SK-N-SH (cell line): ENCODE results near the gene OGA. TPM values are rescaled to one million over a fixed set of nuclear protein-coding genes. Genes with fewer than 3 reads are reported as not detected.

Experiments used
- CTCF ChIA-PET: fragments of 300-600, 350-600 bp; formaldehyde crosslinking; extraction: SDS; loops from one replicate; lab custom pipeline; 2021; lab: Yijun Ruan, JAX
- POLR2A ChIA-PET: fragments of 350-600 bp; sonication (Branson Sonifier 250); formaldehyde crosslinking; extraction: SDS; loops from one replicate; lab custom pipeline; 2020; ENCODE audit warnings: antibody characterized with exemption, inconsistent platforms; lab: Yijun Ruan, JAX
- DNase-seq: peaks from one replicate; pipeline ENCODE4 v3.0.0; 2012
- H2AFZ ChIP-seq: fragments of 200-600 bp; sonication (generic); 2 replicates; pipeline ENCODE4 v1.8.1; 2016; ENCODE audit warnings: antibody characterized with exemption, mild to moderate bottlenecking, low read depth
- H3F3A ChIP-seq: fragments of 200-600 bp; sonication (generic); replicated peaks from 2 replicates; pipeline ENCODE3; 2016; ENCODE audit warnings: antibody characterized with exemption, mild to moderate bottlenecking; ENCODE audit not compliant: insufficient read depth
- H3K27ac ChIP-seq, 2 experiments: fragments of 200-500 bp in 1 of 2; fragments of 200-600 bp in 1 of 2; sonication (Bioruptor generic) in 1 of 2; sonication (generic), shearing (Covaris generic) in 1 of 2; 2 replicates each; pipeline versions ENCODE4 v1.5.1 to v1.6.1; 2014 to 2016; ENCODE audit warnings: low read depth in 2 of 2, inconsistent platforms in 1 of 2, low read length in 1 of 2, mild to moderate bottlenecking in 1 of 2, mixed read lengths in 1 of 2
- H3K27me3 ChIP-seq: fragments of 200-600 bp; sonication (generic), shearing (Covaris generic); 2 replicates; pipeline ENCODE4 v1.6.1; 2016; ENCODE audit warnings: mixed run types; ENCODE audit not compliant: insufficient read depth
- H3K36me3 ChIP-seq, 2 experiments: fragments of 200-500 bp in 1 of 2; fragments of 200-600 bp in 1 of 2; sonication (Bioruptor generic) in 1 of 2; sonication (generic) in 1 of 2; replicated peaks in 1 of 2; 2 replicates each; pipeline versions ENCODE3 to v1.5.1; 2014 to 2016; ENCODE audit warnings: low read length in 1 of 2, mild to moderate bottlenecking in 1 of 2; ENCODE audit not compliant: insufficient read depth in 2 of 2, control insufficient read depth in 1 of 2
- H3K4me1 ChIP-seq, 2 experiments: fragments of 200-500 bp in 1 of 2; fragments of 200-600 bp in 1 of 2; sonication (Bioruptor generic) in 1 of 2; sonication (generic), shearing (Covaris generic) in 1 of 2; 2 replicates each; pipeline versions ENCODE4 v1.5.1 to v1.6.1; 2014 to 2016; ENCODE audit warnings: low read depth in 1 of 2, low read length in 1 of 2, mixed run types in 1 of 2; ENCODE audit not compliant: insufficient read depth in 2 of 2, control insufficient read depth in 1 of 2
- H3K4me2 ChIP-seq: fragments of 200-600 bp; sonication (generic), shearing (Covaris generic); 2 replicates; pipeline ENCODE4 v1.6.1; 2017; ENCODE audit warnings: mixed run types
- H3K4me3 ChIP-seq, 2 experiments: fragments of 200-500 bp in 1 of 2; fragments of 200-600 bp in 1 of 2; sonication (Bioruptor generic) in 1 of 2; sonication (generic), shearing (Covaris generic) in 1 of 2; 2 replicates each; pipeline versions ENCODE4 v1.5.1 to v1.8.1; 2014 to 2016; ENCODE audit warnings: low read depth in 2 of 2, inconsistent platforms in 1 of 2, low read length in 1 of 2, mild to moderate bottlenecking in 1 of 2, mixed read lengths in 1 of 2, moderate library complexity in 1 of 2
- H3K79me2 ChIP-seq: fragments of 200-600 bp; sonication (generic); 2 replicates; pipeline ENCODE4 v1.8.1; 2017; ENCODE audit warnings: mild to moderate bottlenecking; ENCODE audit not compliant: insufficient read depth
- H3K9ac ChIP-seq: fragments of 200-600 bp; sonication (generic); 2 replicates; pipeline ENCODE4 v1.6.1; 2017; ENCODE audit warnings: mixed run types
- H3K9me2 ChIP-seq: fragments of 200-600 bp; sonication (generic); 2 replicates; pipeline ENCODE4 v1.6.1; 2017; ENCODE audit warnings: mixed run types
- H3K9me3 ChIP-seq: fragments of 200-600 bp; sonication (generic); 2 replicates; pipeline ENCODE4 v1.6.1; 2017; ENCODE audit warnings: mixed run types, mild to moderate bottlenecking, moderate library complexity
- H4K20me1 ChIP-seq: fragments of 200-600 bp; sonication (generic); 2 replicates; pipeline ENCODE4 v1.6.1; 2017; ENCODE audit warnings: mild to moderate bottlenecking, mixed run types; ENCODE audit not compliant: insufficient read depth
- ELF1 ChIP-seq: IDR thresholded peaks from 2 replicates; pipeline ENCODE4 v1.4.0; 2012
- EP300 ChIP-seq, 2 experiments: IDR thresholded peaks; 2 replicates each; pipeline versions ENCODE4 v1.4.0 to v1.6.1; 2012; ENCODE audit warnings: borderline replicate concordance in 1 of 2, low read depth in 1 of 2, low read length in 1 of 2
- EZH2phosphoT487 ChIP-seq: fragments of 200-600 bp; sonication (generic); IDR thresholded peaks from 2 replicates; pipeline ENCODE4 v1.6.1; 2017; ENCODE audit warnings: low read depth, mixed run types, mild to moderate bottlenecking, antibody characterized with exemption, moderate library complexity, borderline replicate concordance
- FOXJ3 ChIP-seq: sonication (generic); formaldehyde crosslinking; IDR thresholded peaks from 2 replicates; pipeline ENCODE4 v1.5.1; 2020; ENCODE audit warnings: mild to moderate bottlenecking, missing genetic modification reagents
- FOXM1 ChIP-seq: IDR thresholded peaks from 2 replicates; pipeline ENCODE4 v1.4.0; 2012; ENCODE audit warnings: low read depth, mild to moderate bottlenecking
- GATA2 ChIP-seq: sonication (generic); formaldehyde crosslinking; IDR thresholded peaks from 2 replicates; pipeline ENCODE4 v1.5.0; 2020; ENCODE audit warnings: mild to moderate bottlenecking, missing genetic modification reagents
- JUND ChIP-seq: IDR thresholded peaks from 2 replicates; pipeline ENCODE4 v1.4.0; 2012
- MEF2A ChIP-seq: IDR thresholded peaks from 2 replicates; pipeline ENCODE4 v1.4.0; 2012; ENCODE audit warnings: low read depth, borderline replicate concordance
- NFIC ChIP-seq: IDR thresholded peaks from 2 replicates; pipeline ENCODE4 v1.4.0; 2012; ENCODE audit warnings: borderline replicate concordance
- NRF1 ChIP-seq: IDR thresholded peaks from 2 replicates; pipeline ENCODE4 v1.6.1; 2012; ENCODE audit warnings: low read depth, mild to moderate bottlenecking, low read length
- SMC3 ChIP-seq: IDR thresholded peaks from 2 replicates; pipeline ENCODE4 v1.6.1; 2012; ENCODE audit warnings: low read depth, low read length, improper control_type of control experiment
- TCF12 ChIP-seq: IDR thresholded peaks from 2 replicates; pipeline ENCODE4 v1.4.0; 2012
- ZBTB33 ChIP-seq: IDR thresholded peaks from 2 replicates; pipeline ENCODE4 v1.4.0; 2012; ENCODE audit warnings: low read depth, borderline replicate concordance
- WGBS: methylation state at CpG from one replicate; pipeline ENCODE4 v1.1.6; 2017; ENCODE audit warnings: low lambda C conversion rate; 5-methylcytosine and 5-hydroxymethylcytosine counted together
- polyA plus RNA-seq, 3 experiments: library from polyadenylated mRNA; depleted of rRNA; stranded (reverse); fragments of >200 nt; gene quantifications; 2 replicates each; pipeline ENCODE4 v1.2.3, GENCODE V29; 2012

OGA gene
- polyA plus RNA-seq, 1 of the 3 experiments (the other 2 are of a cell fraction): 24.8 TPM

DNA sequence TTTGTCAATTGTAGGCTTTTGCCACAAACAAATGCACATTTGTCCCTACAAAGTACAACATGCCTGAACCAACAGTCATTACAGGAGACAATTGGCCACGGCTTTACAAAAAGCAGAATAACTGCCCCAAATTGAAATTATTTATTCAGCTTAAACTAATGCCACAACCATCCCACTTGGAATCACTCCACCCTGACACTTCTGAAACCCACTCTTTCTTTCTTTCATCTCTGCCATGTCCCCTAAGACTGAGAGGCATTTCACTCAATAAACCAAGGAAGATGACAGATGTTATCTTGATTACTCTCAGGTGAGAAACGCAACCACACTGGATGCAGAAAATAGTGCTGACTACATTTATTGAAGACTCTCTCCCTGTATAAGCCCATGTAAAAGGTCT is 32.4 kb downstream of the OGA start:
- H3K27me3 ChIP-seq: no peaks in the 10 kb centered on the region
- H3K36me3 ChIP-seq: peaks cover 45 to 68% of the 10 kb centered on the region in 2 experiments
- no peak for DNase-seq
- H3K9me3 ChIP-seq: no peaks in the 10 kb centered on the region
- peaks cover 73% of the 10 kb centered on the region for H3F3A ChIP-seq
- TF ChIP-seq FOXJ3 (no peak), SMC3 (no peak), TCF12 (no peak), ELF1 (no peak)
- no peak overlapping the region for H3K27ac ChIP-seq
- H3K9ac ChIP-seq: no peak overlapping the region
- ChIA-PET POLR2A (no interaction called here), CTCF (interaction anchor here (1.3 to 11.7 kb wide), 2 partner anchors 26 to 181 kb away, joined by 4 to 297 read pairs; no protein-coding TSS in a partner anchor)
- H4K20me1 ChIP-seq: peaks cover 40% of the 10 kb centered on the region
- no peaks in the 10 kb centered on the region for H3K9me2 ChIP-seq
- 88% methylated on average over 2 of the region's 2 CpGs for WGBS
- peaks cover 8 to 22% of the 10 kb centered on the region in 2 experiments; a peak in 3 of 4 replicates for H3K4me1 ChIP-seq
- no peak overlapping the region for H3K4me2 ChIP-seq
- no peak overlapping the region for H2AFZ ChIP-seq
- no peak overlapping the region for H3K4me3 ChIP-seq
- peaks cover 40% of the 10 kb centered on the region for H3K79me2 ChIP-seq

DNA sequence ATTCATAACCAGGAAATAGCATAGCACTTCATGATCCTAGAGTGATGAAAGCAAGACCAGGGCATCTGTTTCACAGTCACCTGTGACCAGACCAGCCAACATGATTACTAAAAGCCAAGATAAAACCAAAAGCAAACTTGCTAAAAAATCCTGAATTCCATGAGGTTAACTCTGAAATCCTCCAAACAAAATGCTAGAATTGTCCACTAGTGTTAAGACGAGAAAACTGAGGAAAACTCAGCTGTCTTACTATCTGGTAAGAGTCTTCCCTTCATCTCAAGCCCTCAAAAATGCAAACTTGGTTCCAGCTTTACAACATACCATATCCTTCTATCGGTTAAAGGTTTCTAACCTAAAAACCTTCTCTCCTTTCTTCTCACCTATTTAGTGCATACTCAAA is 33.7 kb downstream of the OGA start:
- 98% methylated on average over 2 of the region's 2 CpGs for WGBS

More for the DNA sequence above, 33.7 kb downstream of the OGA start:
- Histone ChIP-seq H3K36me3 (peaks cover 41 to 57% of the 10 kb centered on the region in 2 experiments), H3K4me3 (no peak overlapping the region), H3K9me2 (no peaks in the 10 kb centered on the region), H3K4me1 (peaks cover 8 to 23% of the 10 kb centered on the region in 2 experiments; a peak in 3 of 4 replicates), H3K4me2 (no peak overlapping the region), H3K27me3 (no peaks in the 10 kb centered on the region)
- DNase-seq: no peak
- TF ChIP-seq EP300 (IDR thresholded peaks at IDR 0.05; ENCODE audit: borderline replicate concordance in 1 of 2, low read depth in 1 of 2, low read length in 1 of 2): no peak
- TF ChIP-seq ZBTB33: no peak
- TF ChIP-seq NFIC: no peak
- no peak for TF ChIP-seq GATA2
- no peak for TF ChIP-seq FOXM1
- no peak for TF ChIP-seq EZH2phosphoT487
- no peak for TF ChIP-seq NRF1
- TF ChIP-seq TCF12: no peak
- TF ChIP-seq MEF2A: no peak
- TF ChIP-seq JUND: no peak
- no peak for TF ChIP-seq ELF1
- TF ChIP-seq, all 33 proteins: peak for 0
- H3F3A ChIP-seq: peaks cover 65% of the 10 kb centered on the region
- no peak overlapping the region for H2AFZ ChIP-seq
- H4K20me1 ChIP-seq: peaks cover 36% of the 10 kb centered on the region
- H3K79me2 ChIP-seq: peaks cover 28% of the 10 kb centered on the region
- H3K9me3 ChIP-seq: no peaks in the 10 kb centered on the region
- ChIA-PET CTCF (interaction anchor here (1.1 to 11.7 kb wide), 6 partner anchors 9 to 572 kb away, joined by 3 to 297 read pairs (median 28); partner anchors contain the start of gene KCNIP2), POLR2A (interaction anchor here (1.3 kb wide), 1 partner anchor 34 kb away, joined by 4 read pairs; the partner anchor contains the start of gene OGA)
- no peak overlapping the region for H3K9ac ChIP-seq
- peak overlapping the region in 1 of 2 experiments; percentile 72; a peak in 2 of 4 replicates for H3K27ac ChIP-seq
